Upper lobe of left lung (tissue), 6 donors: ENCODE results near the gene LAMB1. TPM values are rescaled to one million over a fixed set of nuclear protein-coding genes. Genes with fewer than 3 reads are reported as not detected.

Experiments
- ATAC-seq, 2 donors: fragments of 200-7000 bp; cut with Tn5 transposase; one replicate each; pipeline ENCODE4 v1.9.1; 2022; ENCODE audit warnings: mild to moderate bottlenecking in 2 of 2, moderate library complexity in 2 of 2; ENCODE audit not compliant: low FRiP score in 2 of 2
- DNase-seq, 2 donors: peaks; one replicate each; pipeline ENCODE4 v3.0.0-alpha.2; 2019 to 2020
- H3K27ac ChIP-seq, 4 donors: fragments of 200-600 bp; sonication (generic); one replicate each; pipeline ENCODE4 v1.5.1; 2016 to 2019
- H3K27me3 ChIP-seq, 4 donors: fragments of 200-600 bp; sonication (generic); one replicate each; pipeline ENCODE4 v1.5.1; 2017 to 2019
- H3K36me3 ChIP-seq, 4 donors: fragments of 200-600 bp; sonication (generic); one replicate each; pipeline ENCODE4 v1.5.1; 2016 to 2019
- H3K4me1 ChIP-seq, 4 donors: fragments of 200-600 bp; sonication (generic); one replicate each; pipeline ENCODE4 v1.5.1; 2018 to 2019
- H3K4me3 ChIP-seq, 4 donors: fragments of 200-600 bp; sonication (generic); one replicate each; pipeline ENCODE4 v1.5.1; 2017 to 2019; ENCODE audit warnings: mild to moderate bottlenecking in 2 of 4, moderate library complexity in 1 of 4
- H3K9me3 ChIP-seq, 4 donors: fragments of 200-600 bp; sonication (generic); one replicate each; pipeline ENCODE4 v1.5.1; 2018 to 2019
- EP300 ChIP-seq, 4 donors: sonication (generic); formaldehyde crosslinking; IDR thresholded peaks; one replicate each; pipeline ENCODE4 v1.5.1; 2017; ENCODE audit warnings: antibody characterized with exemption in 4 of 4, control low read depth in 2 of 4
- POLR2A ChIP-seq, 4 donors: fragments of 450-650 bp; IDR thresholded peaks; one replicate each; pipeline ENCODE4 v1.5.1; 2016 to 2017; ENCODE audit warnings: antibody characterized with exemption in 4 of 4, mild to moderate bottlenecking in 2 of 4
- POLR2AphosphoS5 ChIP-seq, 2 donors: sonication (generic); formaldehyde crosslinking; IDR thresholded peaks; one replicate each; pipeline ENCODE4 v1.5.1; 2017; ENCODE audit warnings: antibody characterized with exemption in 2 of 2
- WGBS, 2 donors: methylation state at CpG; one replicate each; pipeline ENCODE4 v1.1.5; 2017 to 2018; 5-methylcytosine and 5-hydroxymethylcytosine counted together
- total RNA-seq, 6 donors: library from RNA; depleted of rRNA in 4 of 6; stranded (reverse); fragments of >200 nt in 4 of 6; gene quantifications; one replicate each; pipeline versions ENCODE4 v1.1.0 to v1.2.1, GENCODE V29; 2016 to 2021
- TF ChIP-seq, protein P1 (sequence below), 6 experiments: fragments of 450-650 bp in 4 of 6; fragments of 200-600 bp in 2 of 6; sonication (generic) in 2 of 6; IDR thresholded peaks; one replicate each; pipeline ENCODE4 v1.5.1; 2016 to 2019; ENCODE audit warnings: antibody characterized with exemption in 6 of 6
- donor health status: DM: no; HTN: no; CAD: no; lungs with moderate emphysema.
- donor health status: DM: no; HTN: yes; CAD: no; lungs with severe emphysema.

Gene LAMB1
- total RNA-seq, 6 donors from 2014 or later = 100 to 443 (median 135) TPM

DNA sequence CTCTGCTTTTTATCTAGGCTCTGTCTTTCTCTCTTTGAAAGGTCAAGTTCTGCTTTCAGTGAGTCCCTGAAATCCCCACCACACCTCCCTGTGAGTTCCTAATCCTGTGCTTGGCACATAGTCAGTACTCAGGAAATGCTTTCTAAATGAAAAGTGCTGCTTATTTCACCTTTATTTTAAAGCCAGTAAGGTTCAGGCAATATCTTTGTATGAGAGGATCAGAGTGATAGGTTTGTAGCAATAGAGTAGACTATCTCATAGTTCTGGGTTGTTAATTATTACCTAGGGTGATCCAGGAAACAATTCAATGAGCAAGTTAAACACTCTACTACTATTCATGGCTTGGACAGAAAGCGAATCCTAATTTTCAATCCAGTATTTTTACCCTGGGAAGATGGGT, 7.4 kb upstream of the LAMB1 start:
- Histone ChIP-seq H3K4me3 (no peak overlapping the region), H3K4me1 (no peaks in the 10 kb centered on the region), H3K27me3 (no peaks in the 10 kb centered on the region), H3K36me3 (no peaks in the 10 kb centered on the region), H3K9me3 (no peaks in the 10 kb centered on the region), H3K27ac (no peak overlapping the region)
- ATAC-seq = no peak
- no peak for TF ChIP-seq POLR2A (IDR thresholded peaks at IDR 0.05)
- DNase-seq = no peak
- WGBS, 2 donors = 77 to 81% methylated on average over 1 of the region's 1 CpG

DNA sequence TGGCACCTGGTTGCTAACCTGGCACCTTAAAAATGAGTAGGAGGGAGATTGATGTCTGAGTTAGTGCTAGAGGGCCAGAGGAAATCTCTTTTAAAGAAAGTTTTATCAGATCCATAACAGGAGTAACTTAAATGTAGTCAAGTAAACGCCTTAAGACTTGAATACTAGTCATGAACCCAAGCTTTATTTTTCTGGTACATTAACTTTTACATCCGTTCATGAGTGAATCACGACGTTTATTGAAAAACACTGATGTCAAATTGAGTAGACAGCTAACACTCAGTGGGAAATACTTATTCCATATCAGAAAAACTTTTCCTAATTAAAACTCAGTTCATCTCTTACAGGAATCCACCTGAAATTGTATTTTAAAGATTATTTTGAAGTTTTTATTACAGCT, 6.9 kb upstream of the LAMB1 start:
- DNase-seq (no peak), ATAC-seq (no peak)
- no peaks in the 10 kb centered on the region for H3K36me3 ChIP-seq
- TF ChIP-seq POLR2A (IDR thresholded peaks at IDR 0.05) = no peak
- TF ChIP-seq, protein P1, sequence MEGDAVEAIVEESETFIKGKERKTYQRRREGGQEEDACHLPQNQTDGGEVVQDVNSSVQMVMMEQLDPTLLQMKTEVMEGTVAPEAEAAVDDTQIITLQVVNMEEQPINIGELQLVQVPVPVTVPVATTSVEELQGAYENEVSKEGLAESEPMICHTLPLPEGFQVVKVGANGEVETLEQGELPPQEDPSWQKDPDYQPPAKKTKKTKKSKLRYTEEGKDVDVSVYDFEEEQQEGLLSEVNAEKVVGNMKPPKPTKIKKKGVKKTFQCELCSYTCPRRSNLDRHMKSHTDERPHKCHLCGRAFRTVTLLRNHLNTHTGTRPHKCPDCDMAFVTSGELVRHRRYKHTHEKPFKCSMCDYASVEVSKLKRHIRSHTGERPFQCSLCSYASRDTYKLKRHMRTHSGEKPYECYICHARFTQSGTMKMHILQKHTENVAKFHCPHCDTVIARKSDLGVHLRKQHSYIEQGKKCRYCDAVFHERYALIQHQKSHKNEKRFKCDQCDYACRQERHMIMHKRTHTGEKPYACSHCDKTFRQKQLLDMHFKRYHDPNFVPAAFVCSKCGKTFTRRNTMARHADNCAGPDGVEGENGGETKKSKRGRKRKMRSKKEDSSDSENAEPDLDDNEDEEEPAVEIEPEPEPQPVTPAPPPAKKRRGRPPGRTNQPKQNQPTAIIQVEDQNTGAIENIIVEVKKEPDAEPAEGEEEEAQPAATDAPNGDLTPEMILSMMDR (IDR thresholded peaks at IDR 0.05) = no peak
- TF ChIP-seq EP300 (IDR thresholded peaks at IDR 0.05) = no peak
- TF ChIP-seq POLR2AphosphoS5 (IDR thresholded peaks at IDR 0.05) = no peak
- H3K27me3 ChIP-seq = no peaks in the 10 kb centered on the region
- 90% methylated on average over 4 of the region's 4 CpGs for WGBS, 2 donors
- H3K27ac ChIP-seq = no peak overlapping the region
- H3K9me3 ChIP-seq = no peaks in the 10 kb centered on the region
- no peaks in the 10 kb centered on the region for H3K4me1 ChIP-seq
- no peak overlapping the region for H3K4me3 ChIP-seq

DNA sequence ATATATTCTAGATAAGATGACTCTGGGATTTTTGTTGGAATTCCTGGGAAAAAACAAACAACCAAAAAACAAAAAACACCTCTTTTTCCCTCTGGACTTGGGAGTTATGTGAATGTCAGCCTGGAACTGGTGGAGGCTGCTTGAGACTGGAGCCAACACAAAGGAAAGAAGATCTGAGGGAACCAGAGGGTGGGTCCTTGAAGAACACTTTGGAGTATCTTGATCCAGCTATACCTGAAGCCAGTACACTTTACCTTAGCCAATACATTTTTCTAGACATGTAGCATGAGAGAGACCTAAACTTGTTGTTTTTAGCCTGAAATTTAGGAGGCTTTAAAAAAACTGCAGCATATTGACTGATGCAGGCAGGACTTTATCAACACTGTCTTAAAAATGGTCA, 5.9 kb upstream of the LAMB1 start:
- ATAC-seq (no peak), DNase-seq (no peak)
- no peak overlapping the region for H3K27ac ChIP-seq
- no peak for TF ChIP-seq POLR2AphosphoS5 (IDR thresholded peaks at IDR 0.05)
- TF ChIP-seq POLR2A (IDR thresholded peaks at IDR 0.05) = no peak
- no peak for TF ChIP-seq EP300 (IDR thresholded peaks at IDR 0.05)
- TF ChIP-seq, protein P1 (IDR thresholded peaks at IDR 0.05) = no peak
- H3K4me3 ChIP-seq = no peak overlapping the region
- no peaks in the 10 kb centered on the region for H3K36me3 ChIP-seq
- no peaks in the 10 kb centered on the region for H3K27me3 ChIP-seq
- H3K4me1 ChIP-seq = peaks cover 0 to 9% (median 5%) of the 10 kb centered on the region in 4 donors
- H3K9me3 ChIP-seq = no peaks in the 10 kb centered on the region

DNA sequence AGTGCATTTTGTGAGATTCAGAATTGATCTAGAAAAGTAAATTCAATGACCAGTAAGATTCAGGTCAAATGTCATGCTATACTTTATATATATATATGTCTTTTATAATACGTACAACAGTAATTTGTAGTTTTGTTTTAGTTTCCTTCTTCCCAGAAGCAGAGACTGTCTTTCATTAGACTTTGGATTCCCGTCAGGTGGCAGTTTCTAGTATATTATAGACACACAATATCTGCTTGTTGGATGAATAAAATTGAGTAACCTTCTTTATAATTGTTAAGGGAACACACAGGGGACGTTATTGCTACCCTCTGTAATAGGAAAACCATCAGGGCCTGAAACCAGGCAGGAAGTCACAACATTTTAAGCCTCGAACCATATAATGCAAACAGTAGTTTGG, 5.3 kb upstream of the LAMB1 start:
- WGBS, 2 donors = 86% methylated on average over 4 of the region's 4 CpGs
- Histone ChIP-seq H3K36me3 (no peaks in the 10 kb centered on the region), H3K27me3 (no peaks in the 10 kb centered on the region), H3K9me3 (no peaks in the 10 kb centered on the region), H3K4me1 (peaks cover 4 to 14% (median 9%) of the 10 kb centered on the region in 4 donors), H3K27ac (no peak overlapping the region), H3K4me3 (no peak overlapping the region)
- TF ChIP-seq POLR2AphosphoS5 (IDR thresholded peaks at IDR 0.05) (no peak), POLR2A (IDR thresholded peaks at IDR 0.05) (no peak), EP300 (IDR thresholded peaks at IDR 0.05) (no peak)
- TF ChIP-seq, protein P1 (IDR thresholded peaks at IDR 0.05) = no peak
- DNase-seq (no peak), ATAC-seq (no peak)

DNA sequence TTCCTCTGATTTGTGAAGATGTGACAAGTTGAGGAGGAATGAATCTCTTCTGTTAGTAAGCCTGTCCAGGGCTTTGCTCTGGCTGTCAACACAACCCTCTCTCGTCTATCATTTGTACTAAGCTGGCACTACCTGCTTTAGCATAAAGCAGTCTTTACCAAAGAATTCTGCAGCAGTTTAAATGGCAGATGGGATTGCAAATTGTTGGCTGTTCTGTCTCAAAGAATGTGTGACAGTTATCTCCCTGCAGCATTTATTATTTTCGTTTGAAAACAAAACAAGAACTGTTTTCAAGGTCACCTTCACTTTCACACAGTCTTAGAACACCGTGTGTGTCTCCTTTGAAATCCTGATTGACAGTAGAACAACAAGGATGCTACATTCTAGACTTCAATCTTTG, 4.8 kb upstream of the LAMB1 start:
- no peak for ATAC-seq
- WGBS, 2 donors = 53 to 61% methylated on average over 3 of the region's 3 CpGs

More for the DNA sequence above, 4.8 kb upstream of the LAMB1 start:
- TF ChIP-seq POLR2AphosphoS5 (IDR thresholded peaks at IDR 0.05) = no peak
- TF ChIP-seq, protein P1 (IDR thresholded peaks at IDR 0.05) = no peak
- TF ChIP-seq EP300 (IDR thresholded peaks at IDR 0.05) = no peak
- TF ChIP-seq POLR2A (IDR thresholded peaks at IDR 0.05) = no peak
- peaks cover 7 to 19% (median 10%) of the 10 kb centered on the region in 4 donors for H3K4me1 ChIP-seq
- H3K27me3 ChIP-seq = no peaks in the 10 kb centered on the region
- DNase-seq = no peak
- H3K4me3 ChIP-seq = no peak overlapping the region
- H3K27ac ChIP-seq = no peak overlapping the region
- no peaks in the 10 kb centered on the region for H3K9me3 ChIP-seq
- H3K36me3 ChIP-seq = no peaks in the 10 kb centered on the region
